ENCODE data around the gene KCNJ6. TPM values are rescaled to one million over a fixed set of nuclear protein-coding genes. Genes with fewer than 3 reads are reported as not detected.

The KCNJ6 gene
- total RNA-seq, 1 experiment from 2014 or later = not detected

DNA sequence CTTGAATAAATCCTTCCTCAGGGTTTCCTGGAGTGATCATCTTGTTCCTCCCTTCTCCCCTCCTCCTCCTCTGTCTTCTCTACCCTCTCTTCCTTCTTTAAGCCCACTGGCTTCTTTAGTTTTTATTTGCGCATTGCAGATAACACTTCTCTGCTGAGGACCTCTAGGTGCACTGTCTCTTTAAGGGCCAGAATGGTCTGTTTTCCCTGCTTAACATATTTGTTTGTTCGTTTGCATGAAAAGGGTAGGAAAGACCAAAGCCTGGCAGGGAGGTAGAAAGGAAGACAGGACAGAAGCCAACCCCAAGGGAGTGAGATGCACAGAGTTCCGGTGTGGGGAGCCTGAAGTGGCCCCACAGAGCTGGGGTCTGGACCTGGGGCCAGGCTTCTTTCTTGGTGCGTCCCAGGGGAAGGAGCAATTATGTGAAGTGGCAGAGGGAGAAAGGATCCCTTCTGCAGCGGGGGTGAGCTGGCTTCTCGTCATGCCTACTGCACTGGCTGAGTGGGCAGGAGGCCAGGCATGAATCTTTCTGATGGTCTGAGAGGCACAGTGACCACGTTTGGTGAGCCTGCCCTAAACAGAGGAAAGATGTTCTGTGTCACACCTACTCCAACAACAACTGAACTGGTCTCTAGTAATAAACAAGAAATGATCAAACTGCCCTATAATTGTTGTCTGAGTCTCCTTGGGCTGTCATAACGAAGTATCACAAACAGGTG, 232.7 kb downstream of the KCNJ6 start:
- Histone ChIP-seq H3K4me3 (ENCODE audit: low read depth, low read length, poor library complexity, severe bottlenecking) (no peak overlapping the region), H3K27ac (ENCODE audit: low read depth, low read length, poor library complexity, severe bottlenecking) (no peak overlapping the region), H3K9me3 (ENCODE audit: low read depth, low read length, poor library complexity, severe bottlenecking) (no peaks in the 10 kb centered on the region), H3K27me3 (replicated peaks; ENCODE audit: insufficient read depth, low read depth, low read length, poor library complexity) (peaks cover 19% of the 10 kb centered on the region), H3K4me1 (ENCODE audit: insufficient read depth, low read length, poor library complexity, severe bottlenecking) (no peaks in the 10 kb centered on the region), H3K36me3 (ENCODE audit: insufficient read depth, low read length, poor library complexity, severe bottlenecking) (no peaks in the 10 kb centered on the region)
- no peak for TF ChIP-seq EZH2 (IDR thresholded peaks at IDR 0.05; ENCODE audit: borderline replicate concordance, low read depth, low read length, poor library complexity, severe bottlenecking)
- TF ChIP-seq, protein P1, sequence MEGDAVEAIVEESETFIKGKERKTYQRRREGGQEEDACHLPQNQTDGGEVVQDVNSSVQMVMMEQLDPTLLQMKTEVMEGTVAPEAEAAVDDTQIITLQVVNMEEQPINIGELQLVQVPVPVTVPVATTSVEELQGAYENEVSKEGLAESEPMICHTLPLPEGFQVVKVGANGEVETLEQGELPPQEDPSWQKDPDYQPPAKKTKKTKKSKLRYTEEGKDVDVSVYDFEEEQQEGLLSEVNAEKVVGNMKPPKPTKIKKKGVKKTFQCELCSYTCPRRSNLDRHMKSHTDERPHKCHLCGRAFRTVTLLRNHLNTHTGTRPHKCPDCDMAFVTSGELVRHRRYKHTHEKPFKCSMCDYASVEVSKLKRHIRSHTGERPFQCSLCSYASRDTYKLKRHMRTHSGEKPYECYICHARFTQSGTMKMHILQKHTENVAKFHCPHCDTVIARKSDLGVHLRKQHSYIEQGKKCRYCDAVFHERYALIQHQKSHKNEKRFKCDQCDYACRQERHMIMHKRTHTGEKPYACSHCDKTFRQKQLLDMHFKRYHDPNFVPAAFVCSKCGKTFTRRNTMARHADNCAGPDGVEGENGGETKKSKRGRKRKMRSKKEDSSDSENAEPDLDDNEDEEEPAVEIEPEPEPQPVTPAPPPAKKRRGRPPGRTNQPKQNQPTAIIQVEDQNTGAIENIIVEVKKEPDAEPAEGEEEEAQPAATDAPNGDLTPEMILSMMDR (conservative IDR thresholded peaks at IDR 0.05; ENCODE audit: low read depth, low read length) = no peak
- no TSS peak for BruUV-seq (replicated peaks)
- no peak for DNase-seq (ENCODE audit: low spot score)
- intact Hi-C loops (cut with micrococcal nuclease; ENCODE audit: unreplicated experiment) = no loop called here
- ChIA-PET CTCF (no interaction called here), POLR2A (ENCODE audit: low non-redundant PET) (no interaction called here)

DNA sequence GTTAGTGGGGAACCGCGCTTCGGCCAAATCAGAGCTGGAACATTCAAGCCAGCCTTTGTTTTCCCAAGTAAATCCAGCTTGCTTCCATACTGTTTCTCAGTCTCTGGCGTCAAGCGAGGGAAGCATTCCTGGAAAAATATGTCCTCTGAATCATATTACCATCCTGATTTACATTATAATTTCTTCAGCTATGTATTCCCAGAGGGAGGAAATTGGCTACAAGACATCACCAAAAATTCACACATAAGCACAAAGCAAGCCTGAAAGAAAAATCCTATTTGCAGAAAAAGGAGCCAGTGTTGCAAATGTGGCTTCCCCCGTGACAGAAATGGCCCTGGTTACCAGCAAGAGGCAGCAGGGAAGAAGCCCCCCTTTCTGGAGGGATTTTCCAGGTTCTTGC, 233.3 kb downstream of the KCNJ6 start:
- CTCF ChIA-PET = no interaction called here

DNA sequence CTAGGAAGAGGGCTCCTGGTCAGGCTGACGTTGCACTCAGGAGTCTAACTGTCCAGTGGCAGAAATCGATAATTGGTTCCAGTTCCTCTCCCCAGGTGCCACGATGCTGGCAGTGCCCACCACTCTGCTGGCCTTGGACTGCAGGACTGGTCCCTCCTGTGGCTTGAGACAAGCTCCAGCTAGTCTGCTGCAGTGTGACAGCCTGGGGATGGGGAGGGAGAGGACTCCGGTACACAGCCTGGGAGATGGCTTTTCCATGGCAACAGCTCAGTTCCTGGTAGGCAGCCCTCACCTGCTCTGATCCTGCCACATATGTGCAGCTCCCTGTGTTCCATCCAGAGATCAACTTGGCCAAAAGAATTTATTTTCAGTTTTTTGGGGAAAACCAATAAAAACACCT, 239.3 kb downstream of the KCNJ6 start:
- H3K9me3 ChIP-seq (ENCODE audit: low read depth, low read length, poor library complexity, severe bottlenecking) = no peaks in the 10 kb centered on the region
- no peaks in the 10 kb centered on the region for H3K36me3 ChIP-seq (ENCODE audit: insufficient read depth, low read length, poor library complexity, severe bottlenecking)
- ChIA-PET POLR2A (ENCODE audit: low non-redundant PET) (no interaction called here), CTCF (interaction anchor here (0.6 kb wide), 1 partner anchor 225 kb away, joined by 3 read pairs; no protein-coding TSS in a partner anchor)
- H3K4me1 ChIP-seq (ENCODE audit: insufficient read depth, low read length, poor library complexity, severe bottlenecking) = no peaks in the 10 kb centered on the region
- peaks cover 39% of the 10 kb centered on the region for H3K27me3 ChIP-seq (replicated peaks; ENCODE audit: insufficient read depth, low read depth, low read length, poor library complexity)
- no peak overlapping the region for H3K27ac ChIP-seq (ENCODE audit: low read depth, low read length, poor library complexity, severe bottlenecking)
- H3K4me3 ChIP-seq (ENCODE audit: low read depth, low read length, poor library complexity, severe bottlenecking) = no peak overlapping the region
- no TSS peak for BruUV-seq (replicated peaks)
- TF ChIP-seq, protein P1 (conservative IDR thresholded peaks at IDR 0.05; ENCODE audit: low read depth, low read length) = no peak
- TF ChIP-seq EZH2 (IDR thresholded peaks at IDR 0.05; ENCODE audit: borderline replicate concordance, low read depth, low read length, poor library complexity, severe bottlenecking) = no peak
- no peak for DNase-seq (ENCODE audit: low spot score)
- intact Hi-C loops (cut with micrococcal nuclease; ENCODE audit: unreplicated experiment) = no loop called here

More for the DNA sequence above, 233.3 kb downstream of the KCNJ6 start:
- no peak overlapping the region for H3K4me3 ChIP-seq (ENCODE audit: low read depth, low read length, poor library complexity, severe bottlenecking)
- H3K27me3 ChIP-seq (replicated peaks; ENCODE audit: insufficient read depth, low read depth, low read length, poor library complexity) = peaks cover 13% of the 10 kb centered on the region
- BruUV-seq (replicated peaks) = no TSS peak
- no peaks in the 10 kb centered on the region for H3K4me1 ChIP-seq (ENCODE audit: insufficient read depth, low read length, poor library complexity, severe bottlenecking)
- H3K36me3 ChIP-seq (ENCODE audit: insufficient read depth, low read length, poor library complexity, severe bottlenecking) = no peaks in the 10 kb centered on the region
- TF ChIP-seq, protein P1 (conservative IDR thresholded peaks at IDR 0.05; ENCODE audit: low read depth, low read length) = no peak
- TF ChIP-seq EZH2 (IDR thresholded peaks at IDR 0.05; ENCODE audit: borderline replicate concordance, low read depth, low read length, poor library complexity, severe bottlenecking) = no peak
- intact Hi-C loops (cut with micrococcal nuclease; ENCODE audit: unreplicated experiment) = no loop called here
- no peak overlapping the region for H3K27ac ChIP-seq (ENCODE audit: low read depth, low read length, poor library complexity, severe bottlenecking)
- no peaks in the 10 kb centered on the region for H3K9me3 ChIP-seq (ENCODE audit: low read depth, low read length, poor library complexity, severe bottlenecking)
- no peak for DNase-seq (ENCODE audit: low spot score)
- POLR2A ChIA-PET (ENCODE audit: low non-redundant PET) = no interaction called here

All from A673 (cell line).